ENCODE data around the gene TEKTIP1.

Gene TEKTIP1

DNA sequence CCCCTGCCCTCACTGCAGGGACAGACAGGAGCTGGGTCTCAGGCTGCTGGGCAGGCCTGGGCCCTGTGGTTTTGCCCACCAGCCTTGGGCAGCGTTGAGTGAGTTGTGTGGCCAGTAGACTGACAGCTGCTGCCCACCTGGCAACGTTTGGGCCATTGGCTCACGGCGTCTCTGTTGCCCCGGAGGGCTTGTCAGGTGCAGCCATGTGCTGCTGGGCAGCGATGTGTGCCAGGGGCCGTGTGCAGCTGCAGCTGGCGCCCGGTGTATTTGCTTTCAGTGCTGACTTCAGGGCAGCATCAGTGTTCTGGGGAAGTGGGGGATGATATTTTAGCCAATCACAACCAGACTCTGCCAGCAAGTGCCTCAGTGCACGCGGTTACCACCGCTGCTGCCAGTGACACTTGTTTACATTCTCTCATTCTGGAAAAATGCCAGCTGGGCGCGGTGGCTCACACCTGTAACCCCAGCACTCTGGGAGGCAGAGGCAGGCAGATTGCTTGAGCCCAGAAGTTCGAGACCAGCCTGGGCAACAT is 22.2 kb upstream of the TEKTIP1 start:
- Histone ChIP-seq H3K9me3 (ENCODE audit: control insufficient read depth in 5 of 5, low read length in 5 of 5) (no peaks in the 10 kb centered on the region), H3K4me3 (ENCODE audit: low read depth in 1 of 5, low read length in 5 of 5) (no peak overlapping the region), H3K27me3 (ENCODE audit: control insufficient read depth in 5 of 5, insufficient read depth in 4 of 5, low read length in 5 of 5) (no peaks in the 10 kb centered on the region), H3K4me1 (ENCODE audit: control insufficient read depth in 5 of 5, insufficient read depth in 5 of 5, low read length in 5 of 5) (peaks cover 2 to 35% (median 27%) of the 10 kb centered on the region in 5 donors), H3K9ac (ENCODE audit: low read length in 5 of 5) (peak overlapping the region in 1 of 5 donors; percentile 2), H3K36me3 (ENCODE audit: control insufficient read depth in 5 of 5, insufficient read depth in 5 of 5, low read length in 5 of 5) (peaks cover 0 to 25% (median 14%) of the 10 kb centered on the region in 5 donors), H3K27ac (ENCODE audit: low read depth, low read length) (no peak overlapping the region)

DNA sequence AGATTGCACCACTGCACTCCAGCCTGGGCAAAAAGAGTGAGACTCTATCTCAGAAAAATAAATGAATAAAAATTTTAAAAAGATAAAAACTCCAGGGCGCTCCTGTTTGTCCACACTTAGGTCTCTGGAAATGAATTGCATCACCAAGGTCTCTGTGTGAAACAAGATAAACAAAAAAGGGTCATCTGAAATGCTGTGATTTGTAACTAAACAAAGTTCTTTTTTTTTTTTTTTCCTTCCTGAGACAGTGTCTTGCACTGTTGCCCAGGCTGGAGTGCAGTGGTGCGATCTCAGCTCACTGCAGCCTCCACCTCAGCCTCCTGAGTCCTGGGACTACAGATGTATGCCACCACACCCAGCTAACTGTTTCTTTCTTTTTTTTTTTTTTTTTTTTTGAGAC is 21.3 kb upstream of the TEKTIP1 start:
- H3K9ac ChIP-seq (ENCODE audit: low read length in 5 of 5), result no peak overlapping the region
- H3K27ac ChIP-seq (ENCODE audit: low read depth, low read length), result no peak overlapping the region
- peaks cover 0 to 34% (median 18%) of the 10 kb centered on the region in 5 donors for H3K36me3 ChIP-seq (ENCODE audit: control insufficient read depth in 5 of 5, insufficient read depth in 5 of 5, low read length in 5 of 5)
- H3K4me3 ChIP-seq (ENCODE audit: low read depth in 1 of 5, low read length in 5 of 5), result no peak overlapping the region
- no peaks in the 10 kb centered on the region for H3K9me3 ChIP-seq (ENCODE audit: control insufficient read depth in 5 of 5, low read length in 5 of 5)
- H3K27me3 ChIP-seq (ENCODE audit: control insufficient read depth in 5 of 5, insufficient read depth in 4 of 5, low read length in 5 of 5), result no peaks in the 10 kb centered on the region
- peaks cover 2 to 26% (median 19%) of the 10 kb centered on the region in 5 donors for H3K4me1 ChIP-seq (ENCODE audit: control insufficient read depth in 5 of 5, insufficient read depth in 5 of 5, low read length in 5 of 5)

DNA sequence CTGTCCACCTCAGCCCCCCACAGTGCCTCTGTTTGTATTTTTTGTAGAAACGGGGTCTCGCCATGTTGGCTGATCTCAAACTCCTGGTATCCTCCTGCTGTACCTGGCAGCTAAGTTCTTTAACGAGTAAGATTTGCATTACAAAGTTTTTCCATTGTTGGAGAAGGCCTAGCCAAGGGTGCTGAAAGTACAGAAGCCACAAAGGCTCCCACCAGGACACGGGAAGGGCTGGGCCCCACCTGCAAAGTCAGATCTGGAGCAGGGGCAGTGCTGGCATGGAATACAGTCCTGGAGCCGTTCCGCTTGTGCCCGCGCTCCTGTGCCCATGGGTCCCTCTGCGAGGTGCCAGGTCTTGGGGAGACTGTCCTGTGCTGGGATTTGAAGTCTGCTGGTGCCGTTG is 20.7 kb upstream of the TEKTIP1 start:
- Histone ChIP-seq H3K36me3 (ENCODE audit: control insufficient read depth in 5 of 5, insufficient read depth in 5 of 5, low read length in 5 of 5) (peaks cover 0 to 41% (median 22%) of the 10 kb centered on the region in 5 donors), H3K27ac (ENCODE audit: low read depth, low read length) (no peak overlapping the region)

DNA sequence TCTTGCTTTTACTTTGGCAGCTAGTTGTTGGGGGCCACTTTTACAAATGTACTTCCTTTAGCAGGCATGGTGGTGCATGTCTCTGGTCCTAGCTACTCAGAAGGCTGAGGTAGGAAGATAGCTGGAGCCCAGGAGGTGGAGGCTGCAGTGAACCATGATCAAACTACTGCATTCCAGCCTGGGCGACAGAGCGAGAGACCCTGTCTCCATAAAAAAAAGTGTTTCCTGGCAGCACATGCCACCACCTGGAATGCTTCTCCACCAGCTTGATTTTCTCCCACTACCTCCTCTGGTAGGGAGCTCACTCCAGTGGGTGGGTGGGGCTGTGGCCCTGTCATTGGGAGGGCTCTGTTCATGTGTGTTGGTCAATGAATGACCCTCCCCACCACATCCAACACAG is 20.3 kb upstream of the TEKTIP1 start:
- peaks cover 0 to 45% (median 26%) of the 10 kb centered on the region in 5 donors for H3K36me3 ChIP-seq (ENCODE audit: control insufficient read depth in 5 of 5, insufficient read depth in 5 of 5, low read length in 5 of 5)
- H3K9me3 ChIP-seq (ENCODE audit: control insufficient read depth in 5 of 5, low read length in 5 of 5), result no peaks in the 10 kb centered on the region
- H3K27me3 ChIP-seq (ENCODE audit: control insufficient read depth in 5 of 5, insufficient read depth in 4 of 5, low read length in 5 of 5), result no peaks in the 10 kb centered on the region
- H3K27ac ChIP-seq (ENCODE audit: low read depth, low read length), result no peak overlapping the region
- no peak overlapping the region for H3K4me3 ChIP-seq (ENCODE audit: low read depth in 1 of 5, low read length in 5 of 5)
- peaks cover 0 to 16% (median 9%) of the 10 kb centered on the region in 5 donors for H3K4me1 ChIP-seq (ENCODE audit: control insufficient read depth in 5 of 5, insufficient read depth in 5 of 5, low read length in 5 of 5)
- H3K9ac ChIP-seq (ENCODE audit: low read length in 5 of 5), result no peak overlapping the region

More for the DNA sequence above, 20.7 kb upstream of the TEKTIP1 start:
- Histone ChIP-seq H3K9me3 (ENCODE audit: control insufficient read depth in 5 of 5, low read length in 5 of 5) (no peaks in the 10 kb centered on the region), H3K9ac (ENCODE audit: low read length in 5 of 5) (no peak overlapping the region), H3K4me3 (ENCODE audit: low read depth in 1 of 5, low read length in 5 of 5) (no peak overlapping the region), H3K4me1 (ENCODE audit: control insufficient read depth in 5 of 5, insufficient read depth in 5 of 5, low read length in 5 of 5) (peaks cover 2 to 20% (median 13%) of the 10 kb centered on the region in 5 donors), H3K27me3 (ENCODE audit: control insufficient read depth in 5 of 5, insufficient read depth in 4 of 5, low read length in 5 of 5) (no peaks in the 10 kb centered on the region)

DNA sequence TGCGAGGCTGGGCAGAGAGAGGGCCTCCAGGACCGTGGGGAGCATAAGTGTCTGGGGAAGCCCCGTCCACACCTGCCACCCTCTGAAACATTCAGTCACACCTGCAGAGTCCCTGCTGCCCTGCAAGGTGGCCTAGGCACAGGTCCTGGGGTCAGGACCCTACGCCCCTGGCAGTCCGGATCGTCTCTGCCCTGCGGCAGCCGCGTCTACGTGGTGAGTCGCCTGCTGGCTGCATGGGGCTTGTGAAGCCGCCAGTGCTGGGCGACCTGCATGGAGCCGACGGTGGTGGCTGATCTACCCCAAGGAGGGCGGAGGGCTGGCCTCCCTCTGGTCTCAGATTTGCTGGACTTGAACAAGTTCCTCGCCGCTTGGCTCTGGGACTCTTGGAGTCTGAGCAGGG is 19.8 kb upstream of the TEKTIP1 start:
- no peak overlapping the region for H3K27ac ChIP-seq (ENCODE audit: low read depth, low read length)
- no peaks in the 10 kb centered on the region for H3K9me3 ChIP-seq (ENCODE audit: control insufficient read depth in 5 of 5, low read length in 5 of 5)
- H3K9ac ChIP-seq (ENCODE audit: low read length in 5 of 5), result no peak overlapping the region
- no peaks in the 10 kb centered on the region for H3K27me3 ChIP-seq (ENCODE audit: control insufficient read depth in 5 of 5, insufficient read depth in 4 of 5, low read length in 5 of 5)
- H3K4me1 ChIP-seq (ENCODE audit: control insufficient read depth in 5 of 5, insufficient read depth in 5 of 5, low read length in 5 of 5), result peaks cover 0 to 11% (median 9%) of the 10 kb centered on the region in 5 donors
- H3K4me3 ChIP-seq (ENCODE audit: low read depth in 1 of 5, low read length in 5 of 5), result no peak overlapping the region
- peaks cover 0 to 49% (median 30%) of the 10 kb centered on the region in 5 donors for H3K36me3 ChIP-seq (ENCODE audit: control insufficient read depth in 5 of 5, insufficient read depth in 5 of 5, low read length in 5 of 5)

DNA sequence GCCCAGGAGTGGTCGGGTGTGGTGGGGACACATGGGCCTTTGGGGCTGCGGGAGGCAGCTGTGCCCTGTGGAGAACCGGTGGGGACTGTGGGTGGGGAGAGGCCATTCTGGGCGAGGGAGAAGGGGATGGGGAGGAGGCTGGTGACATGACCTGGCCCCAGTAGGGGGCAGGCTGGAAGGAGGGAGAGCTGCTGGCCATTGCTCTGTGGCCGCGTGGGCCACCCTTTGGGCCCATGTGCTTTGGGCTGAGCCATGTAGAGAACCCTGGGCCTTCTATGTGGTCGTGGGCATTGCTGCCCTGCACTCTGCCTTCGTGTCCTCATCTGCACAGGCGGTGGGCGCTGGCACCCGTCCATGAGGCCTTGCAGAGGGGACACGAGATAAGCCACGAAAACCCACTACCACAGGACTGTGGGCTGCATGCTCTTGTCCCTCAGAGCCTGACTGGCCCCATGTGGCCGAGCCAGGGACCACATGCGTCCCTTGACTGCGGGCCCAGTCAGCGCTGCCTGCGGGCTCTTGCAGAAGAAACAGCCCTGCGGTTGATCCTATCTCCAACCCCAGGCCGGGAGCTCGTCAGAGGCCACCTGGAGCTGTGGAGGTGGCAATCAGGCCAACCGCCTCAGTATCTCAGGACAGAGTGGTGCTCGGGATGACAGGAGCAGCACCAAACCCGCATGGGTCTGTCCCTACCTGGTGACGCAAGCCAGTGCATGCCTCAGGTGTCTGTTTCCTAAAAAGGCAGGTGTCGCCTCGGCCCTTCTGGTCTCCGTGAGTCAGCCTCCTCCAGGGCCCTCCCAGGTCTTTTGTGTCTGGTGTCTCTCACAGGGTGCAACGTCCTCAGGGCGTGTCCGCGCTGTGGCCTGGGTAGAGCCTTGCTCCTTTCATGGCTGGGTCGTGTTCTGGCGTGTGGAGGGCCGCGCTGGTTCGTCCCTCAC is 18.5 kb upstream of the TEKTIP1 start:
- Histone ChIP-seq H3K9me3 (ENCODE audit: control insufficient read depth in 5 of 5, low read length in 5 of 5) (no peaks in the 10 kb centered on the region), H3K36me3 (ENCODE audit: control insufficient read depth in 5 of 5, insufficient read depth in 5 of 5, low read length in 5 of 5) (peaks cover 0 to 60% (median 40%) of the 10 kb centered on the region in 5 donors), H3K27me3 (ENCODE audit: control insufficient read depth in 5 of 5, insufficient read depth in 4 of 5, low read length in 5 of 5) (no peaks in the 10 kb centered on the region), H3K9ac (ENCODE audit: low read length in 5 of 5) (no peak overlapping the region), H3K4me1 (ENCODE audit: control insufficient read depth in 5 of 5, insufficient read depth in 5 of 5, low read length in 5 of 5) (peaks cover 0 to 4% (median 0%) of the 10 kb centered on the region in 5 donors), H3K27ac (ENCODE audit: low read depth, low read length) (no peak overlapping the region), H3K4me3 (ENCODE audit: low read depth in 1 of 5, low read length in 5 of 5) (no peak overlapping the region)

DNA sequence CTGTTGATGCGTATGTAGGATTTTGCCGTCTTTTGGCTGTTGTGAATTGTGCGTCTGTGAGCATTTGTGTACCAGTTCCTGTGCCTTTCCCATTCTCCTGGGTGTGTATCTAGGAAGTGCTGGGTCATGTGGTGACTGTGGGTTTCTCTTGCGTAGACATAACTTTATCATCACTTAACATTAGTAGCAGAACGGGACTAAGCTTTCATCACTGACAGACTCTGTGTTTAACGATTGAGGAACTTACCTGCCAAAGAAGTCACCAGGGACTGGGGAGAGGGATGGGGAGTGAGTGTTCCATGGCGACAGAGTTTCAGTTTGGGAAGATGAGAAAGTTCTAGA is 17.9 kb upstream of the TEKTIP1 start:
- Histone ChIP-seq H3K9me3 (ENCODE audit: control insufficient read depth in 5 of 5, low read length in 5 of 5) (no peaks in the 10 kb centered on the region), H3K4me3 (ENCODE audit: low read depth in 1 of 5, low read length in 5 of 5) (no peak overlapping the region), H3K36me3 (ENCODE audit: control insufficient read depth in 5 of 5, insufficient read depth in 5 of 5, low read length in 5 of 5) (peaks cover 0 to 65% (median 44%) of the 10 kb centered on the region in 5 donors), H3K27me3 (ENCODE audit: control insufficient read depth in 5 of 5, insufficient read depth in 4 of 5, low read length in 5 of 5) (no peaks in the 10 kb centered on the region), H3K9ac (ENCODE audit: low read length in 5 of 5) (no peak overlapping the region), H3K27ac (ENCODE audit: low read depth, low read length) (no peak overlapping the region), H3K4me1 (ENCODE audit: control insufficient read depth in 5 of 5, insufficient read depth in 5 of 5, low read length in 5 of 5) (peaks cover 0 to under 1% (median 0%) of the 10 kb centered on the region in 5 donors)

- Histone ChIP-seq H3K36me3 (ENCODE audit: control insufficient read depth in 5 of 5, insufficient read depth in 5 of 5, low read length in 5 of 5) (peaks cover 0 to 77% (median 60%) of the 10 kb centered on the region in 5 donors), H3K27ac (ENCODE audit: low read depth, low read length) (no peak overlapping the region), H3K9me3 (ENCODE audit: control insufficient read depth in 5 of 5, low read length in 5 of 5) (no peaks in the 10 kb centered on the region), H3K27me3 (ENCODE audit: control insufficient read depth in 5 of 5, insufficient read depth in 4 of 5, low read length in 5 of 5) (no peaks in the 10 kb centered on the region), H3K4me3 (ENCODE audit: low read depth in 1 of 5, low read length in 5 of 5) (no peak overlapping the region), H3K9ac (ENCODE audit: low read length in 5 of 5) (no peak overlapping the region), H3K4me1 (ENCODE audit: control insufficient read depth in 5 of 5, insufficient read depth in 5 of 5, low read length in 5 of 5) (no peaks in the 10 kb centered on the region)
These were observed 16.3 kb upstream of the TEKTIP1 start for GRCh38 chr19:3522421-3523360.

- Histone ChIP-seq H3K27ac (ENCODE audit: low read depth, low read length) (no peak overlapping the region), H3K9ac (ENCODE audit: low read length in 5 of 5) (no peak overlapping the region), H3K36me3 (ENCODE audit: control insufficient read depth in 5 of 5, insufficient read depth in 5 of 5, low read length in 5 of 5) (peaks cover 0 to 83% (median 63%) of the 10 kb centered on the region in 5 donors)
These were observed 15.5 kb upstream of the TEKTIP1 start for GRCh38 chr19:3523361-3524077.

More at GRCh38 chr19:3523361-3524077, 15.5 kb upstream of the TEKTIP1 start:
- Histone ChIP-seq H3K9me3 (ENCODE audit: control insufficient read depth in 5 of 5, low read length in 5 of 5) (no peaks in the 10 kb centered on the region), H3K4me1 (ENCODE audit: control insufficient read depth in 5 of 5, insufficient read depth in 5 of 5, low read length in 5 of 5) (no peaks in the 10 kb centered on the region), H3K4me3 (ENCODE audit: low read depth in 1 of 5, low read length in 5 of 5) (no peak overlapping the region), H3K27me3 (ENCODE audit: control insufficient read depth in 5 of 5, insufficient read depth in 4 of 5, low read length in 5 of 5) (no peaks in the 10 kb centered on the region)
